GM19397 (cell line): ENCODE results near the gene PSMC1.
A peak's percentile ranks its signal among the peaks of the same experiment; 100 is the strongest.
"Not testable (repeated sequence)": the region's sequence is repeated elsewhere in the genome, so short reads cannot be mapped to it uniquely, and the experiment has no call there.

Source experiments
- ATAC-seq: cut with Tn5 transposase; IDR thresholded peaks from one replicate; pipeline ENCODE4 v1.9.1; 2021; ENCODE audit warnings: mild to moderate bottlenecking, moderate library complexity; ENCODE audit not compliant: unreplicated experiment

Gene PSMC1

DNA sequence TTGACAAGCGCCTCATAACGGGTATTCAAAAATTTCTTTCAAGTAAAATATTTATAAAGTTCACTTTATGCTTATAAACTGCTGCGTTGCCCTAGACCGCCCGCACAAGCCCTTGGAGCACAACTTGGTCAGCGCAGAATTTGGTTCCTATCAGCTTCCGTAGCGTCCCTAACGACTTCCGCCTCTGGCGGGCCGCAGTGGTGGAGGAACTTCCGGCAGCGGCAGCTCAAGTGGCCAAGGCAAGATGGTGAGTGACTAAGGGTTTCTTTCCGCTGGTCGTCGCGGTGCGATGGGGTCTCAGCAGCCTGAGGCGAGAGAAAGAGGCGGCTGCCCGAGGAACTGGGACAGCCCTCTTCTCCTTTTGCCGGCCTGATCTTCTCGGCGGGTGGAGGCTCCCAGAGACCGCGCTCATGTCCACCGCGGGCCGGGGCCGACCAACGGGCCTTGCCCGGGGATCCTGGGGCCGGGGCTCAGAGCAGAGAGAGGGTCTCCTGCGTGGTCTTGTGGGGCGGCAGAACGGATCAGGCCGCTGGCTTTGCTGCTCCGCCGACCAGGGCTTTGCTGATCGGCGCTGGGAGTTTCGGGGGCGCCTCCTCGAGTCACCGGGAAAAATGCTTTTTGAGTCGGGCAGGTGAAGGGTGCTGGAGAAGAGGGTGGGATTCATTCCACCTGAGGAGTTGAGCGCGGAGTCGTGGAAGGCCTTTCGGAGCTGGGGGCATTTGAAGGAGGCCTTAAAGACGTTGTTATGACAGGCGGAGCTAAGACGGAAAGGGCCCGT lies at the start of gene PSMC1:
Gene PSMC1, plus strand, starts transcription at position 200 of the 778 bp plus-strand sequence. Its CDS starts 45 bp downstream, at position 245.
- peak; percentile 99 for ATAC-seq

DNA sequence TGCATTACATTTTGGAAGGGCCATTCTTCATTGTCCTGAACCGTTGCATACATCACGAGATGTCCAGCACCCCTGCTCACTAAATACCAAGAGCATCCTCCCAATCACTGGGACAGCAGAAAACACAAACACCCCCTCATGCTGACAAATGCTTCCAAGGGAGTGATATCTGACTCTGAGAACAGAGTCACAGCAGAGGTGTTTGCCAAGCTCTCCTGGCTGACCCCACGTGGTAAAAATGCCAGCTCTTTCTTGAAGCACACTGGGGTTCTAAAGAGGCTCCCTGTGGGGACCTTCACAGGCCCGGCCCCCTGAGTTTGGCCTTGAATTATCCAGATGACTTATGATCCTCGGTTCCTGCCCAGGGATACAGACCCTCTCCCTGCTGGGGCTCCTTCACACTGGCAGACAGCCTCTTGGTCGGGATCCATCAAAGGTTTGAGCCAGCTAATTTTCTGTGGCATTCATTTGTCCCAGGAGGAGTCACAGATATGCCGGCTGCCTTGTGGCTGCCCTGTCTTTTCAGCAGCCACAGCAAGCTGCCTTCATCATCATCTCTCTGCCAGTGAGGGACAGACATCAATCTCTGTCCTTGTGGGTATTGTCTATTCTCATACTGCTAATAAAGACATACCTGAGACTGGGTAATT lies 43.1 kb upstream of the PSMC1 start:
- ATAC-seq = no peak

DNA sequence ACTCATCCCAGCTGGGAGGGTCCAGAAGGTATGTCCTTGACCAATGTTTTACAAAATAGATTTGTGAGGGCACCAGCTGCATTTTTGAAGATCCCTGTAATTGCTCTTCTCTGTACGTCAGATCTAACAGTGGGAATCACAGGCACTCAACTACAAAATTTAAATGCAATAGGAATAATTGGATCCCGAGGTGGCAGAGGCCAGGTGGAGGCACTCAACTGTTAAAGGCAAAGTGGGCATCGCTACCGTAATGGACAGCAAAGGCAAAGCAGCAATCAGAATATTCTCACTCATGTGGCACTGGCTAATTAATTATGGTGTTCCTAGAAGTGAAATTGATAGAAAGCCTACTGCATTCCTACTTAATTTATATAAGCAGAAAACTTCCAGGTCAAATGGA lies 27.9 kb upstream of the PSMC1 start:
- no peak for ATAC-seq

DNA sequence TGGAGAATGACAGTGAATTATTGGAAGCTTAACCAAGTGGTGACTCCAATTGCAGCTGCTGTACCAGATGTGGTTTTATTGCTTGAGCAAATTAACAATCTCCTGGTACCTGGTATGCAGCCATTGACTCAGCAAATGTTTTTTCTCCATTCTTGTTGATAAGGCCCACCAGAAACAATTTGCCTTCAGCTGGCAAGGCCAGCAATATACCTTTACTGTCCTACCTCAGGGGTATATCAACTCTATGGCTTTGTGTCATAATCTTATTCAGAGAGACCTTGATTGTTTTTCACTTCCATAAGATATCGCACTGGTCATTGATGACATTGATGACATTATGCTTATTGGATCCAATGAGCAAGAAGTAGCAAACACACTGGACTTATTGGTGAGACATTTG lies 26.4 kb upstream of the PSMC1 start:
- not testable (repeated sequence) for ATAC-seq

DNA sequence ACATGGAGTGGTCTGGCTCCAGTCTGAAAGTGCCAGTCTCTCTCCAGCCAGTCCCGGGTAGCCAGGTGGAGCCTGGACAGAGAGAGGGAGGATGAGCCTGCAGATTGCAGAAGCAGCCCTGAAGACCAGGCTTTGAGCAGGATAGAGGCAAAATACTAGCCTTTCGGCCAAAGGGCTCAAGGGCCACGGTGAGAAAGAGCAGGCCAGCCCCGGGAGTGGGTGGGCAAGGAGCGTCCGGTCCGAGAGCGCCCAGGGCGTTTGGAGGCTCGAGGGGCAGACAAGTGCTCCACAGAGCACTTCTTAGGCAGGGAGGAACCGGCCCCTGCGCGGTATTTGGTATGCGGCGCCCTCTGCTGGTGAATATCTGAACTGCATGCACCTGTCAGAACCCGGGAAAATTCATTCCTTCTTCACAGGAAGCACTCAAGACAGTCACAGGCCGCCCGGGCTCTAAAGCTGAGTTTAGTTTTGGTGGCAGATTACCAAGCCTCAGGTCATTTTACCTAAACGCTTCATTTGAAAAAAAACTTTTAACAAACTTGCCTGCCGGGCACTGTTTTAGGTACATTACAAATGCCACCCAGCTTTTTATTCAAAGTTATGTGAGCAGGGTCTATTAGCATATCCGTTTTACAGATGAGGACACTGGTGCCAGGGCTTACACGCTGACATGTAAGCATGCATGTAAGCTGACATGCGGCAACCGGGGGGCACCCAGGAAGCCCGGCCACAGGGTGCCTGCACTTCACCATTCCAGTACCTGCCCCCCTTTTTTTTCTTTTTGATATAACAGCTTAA lies 21.0 kb upstream of the PSMC1 start:
- ATAC-seq = no peak

DNA sequence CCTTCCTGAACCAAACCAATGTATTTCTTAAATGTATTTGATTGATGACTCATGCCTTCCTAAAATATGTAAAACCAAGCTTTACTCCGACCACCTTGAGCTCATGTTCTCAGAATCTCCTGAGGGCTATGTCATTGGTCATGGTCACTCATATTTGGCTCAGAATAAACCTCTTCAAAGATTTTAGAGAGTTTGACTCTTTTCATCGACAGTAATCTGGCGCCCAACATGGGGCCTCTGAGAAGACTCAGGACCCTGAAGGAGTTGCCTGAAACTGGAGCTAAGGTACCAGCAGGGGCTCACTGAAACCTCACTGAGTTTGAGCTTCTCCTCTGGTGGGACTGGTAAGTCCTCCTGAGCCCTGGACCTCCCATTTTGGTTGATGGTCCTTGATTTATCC lies 17.2 kb upstream of the PSMC1 start:
- ATAC-seq = no peak

DNA sequence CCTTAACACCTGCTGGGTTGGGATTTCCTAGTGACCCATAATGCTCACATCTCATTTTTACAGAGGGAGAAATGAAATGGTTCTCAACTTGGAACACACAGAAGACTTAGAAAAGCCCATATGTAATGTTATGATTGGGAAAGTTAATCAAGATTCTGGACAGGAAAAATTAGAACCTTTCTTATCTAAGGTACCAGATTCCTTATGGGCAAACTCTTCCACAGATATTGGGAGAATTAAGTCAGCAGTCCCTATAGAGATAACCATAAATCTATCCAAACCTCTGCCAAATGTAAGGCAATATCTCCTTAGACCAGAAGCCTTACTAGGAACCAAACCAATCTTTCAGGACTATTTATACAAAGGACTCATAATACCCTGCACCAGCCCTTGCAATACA lies 13.9 kb upstream of the PSMC1 start:
- ATAC-seq = no peak

DNA sequence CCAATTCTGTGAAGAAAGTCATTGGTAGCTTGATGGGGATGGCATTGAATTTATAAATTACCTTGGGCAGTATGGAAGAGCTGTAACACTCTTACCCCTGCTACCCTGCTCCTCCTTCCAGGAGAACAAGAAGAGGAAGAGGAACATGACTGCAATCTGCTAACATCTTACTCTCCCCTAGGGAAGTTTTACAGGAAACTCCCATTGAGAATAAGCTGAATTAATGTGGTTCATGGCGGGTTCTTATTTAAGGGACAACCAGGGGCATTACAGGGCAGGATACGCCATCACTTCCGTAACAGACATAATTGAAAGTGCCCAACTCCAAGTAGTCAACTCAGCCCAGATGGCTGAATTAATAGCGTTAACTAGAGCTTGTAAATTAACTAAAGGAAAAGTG lies 9.4 kb upstream of the PSMC1 start:
- ATAC-seq = no peak

DNA sequence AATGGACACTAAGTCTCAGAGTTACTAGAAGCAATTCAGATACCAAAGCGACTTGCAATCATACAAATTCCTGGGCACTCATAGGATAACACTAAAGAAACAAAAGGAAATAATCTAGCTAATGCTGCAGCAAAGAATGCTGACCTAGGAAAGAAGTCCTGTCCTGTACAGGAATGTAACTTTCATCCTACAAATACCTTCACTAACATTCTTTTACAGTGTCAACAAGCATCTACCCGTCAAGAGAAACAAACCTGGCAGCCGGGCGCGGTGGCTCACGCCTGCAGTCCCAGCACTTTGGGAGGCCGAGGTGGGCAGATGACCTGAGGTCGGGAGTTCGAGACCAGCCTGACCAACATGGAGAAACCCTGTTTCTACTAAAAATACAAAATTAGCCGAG lies 8.9 kb upstream of the PSMC1 start:
- not testable (repeated sequence) for ATAC-seq

DNA sequence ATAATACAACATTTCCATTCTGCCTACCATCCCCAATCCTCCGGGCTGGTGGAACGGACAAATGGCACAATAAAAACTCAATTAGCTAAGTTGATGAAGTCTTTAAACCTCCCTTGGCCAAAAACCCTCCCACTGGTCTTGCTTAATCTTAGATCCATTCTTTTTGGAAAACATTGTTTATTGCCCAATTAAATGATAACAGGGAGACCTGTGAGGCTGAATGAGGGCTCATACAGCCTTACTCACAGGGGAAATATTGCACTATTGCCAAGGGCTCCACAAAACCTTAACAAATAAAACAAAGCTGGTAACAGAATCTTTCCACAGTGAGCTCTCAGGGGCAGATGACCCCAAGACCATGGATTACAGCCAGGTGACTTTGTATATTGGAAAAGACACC lies 7.8 kb upstream of the PSMC1 start:
- ATAC-seq = no peak

DNA sequence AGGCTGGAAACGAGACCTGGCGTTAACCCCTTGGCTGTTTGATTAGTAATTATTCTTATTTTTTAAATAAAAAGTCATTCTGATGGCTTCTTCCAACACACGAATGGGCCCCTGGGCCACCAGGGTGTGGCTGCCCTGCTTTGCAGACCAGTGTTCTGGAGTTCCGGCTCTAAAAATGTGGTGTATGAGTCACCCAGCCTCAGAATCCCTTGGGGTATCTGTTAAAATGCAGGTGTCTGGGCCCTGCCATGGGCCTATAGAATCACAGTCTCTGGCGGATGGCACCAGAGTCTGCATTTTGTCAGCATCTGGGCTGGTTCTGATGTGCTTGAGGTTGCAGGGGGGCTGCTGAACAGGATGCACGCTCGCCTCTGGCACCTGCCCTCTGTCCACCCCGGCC lies 2.5 kb upstream of the PSMC1 start:
- ATAC-seq = no peak

DNA sequence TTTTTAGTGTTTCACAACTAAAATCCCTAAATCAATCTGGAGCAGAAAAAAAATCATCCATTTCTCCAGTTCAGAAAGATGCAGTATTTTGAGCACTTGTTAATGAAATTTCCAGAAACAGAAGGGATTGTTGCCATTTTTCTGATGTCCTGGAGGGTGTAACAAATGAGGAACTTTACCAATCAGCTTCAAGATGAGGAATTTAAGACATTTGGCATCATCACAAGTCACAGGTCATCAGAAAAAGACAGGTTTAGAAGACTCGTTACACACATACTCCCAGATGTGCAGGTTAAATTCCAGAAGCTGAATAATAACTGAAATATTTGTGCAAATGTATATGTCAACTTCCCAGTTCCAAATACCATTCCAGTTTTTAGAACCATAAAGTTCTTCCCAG lies 482 bp upstream of the PSMC1 start:
- ATAC-seq = no peak

DNA sequence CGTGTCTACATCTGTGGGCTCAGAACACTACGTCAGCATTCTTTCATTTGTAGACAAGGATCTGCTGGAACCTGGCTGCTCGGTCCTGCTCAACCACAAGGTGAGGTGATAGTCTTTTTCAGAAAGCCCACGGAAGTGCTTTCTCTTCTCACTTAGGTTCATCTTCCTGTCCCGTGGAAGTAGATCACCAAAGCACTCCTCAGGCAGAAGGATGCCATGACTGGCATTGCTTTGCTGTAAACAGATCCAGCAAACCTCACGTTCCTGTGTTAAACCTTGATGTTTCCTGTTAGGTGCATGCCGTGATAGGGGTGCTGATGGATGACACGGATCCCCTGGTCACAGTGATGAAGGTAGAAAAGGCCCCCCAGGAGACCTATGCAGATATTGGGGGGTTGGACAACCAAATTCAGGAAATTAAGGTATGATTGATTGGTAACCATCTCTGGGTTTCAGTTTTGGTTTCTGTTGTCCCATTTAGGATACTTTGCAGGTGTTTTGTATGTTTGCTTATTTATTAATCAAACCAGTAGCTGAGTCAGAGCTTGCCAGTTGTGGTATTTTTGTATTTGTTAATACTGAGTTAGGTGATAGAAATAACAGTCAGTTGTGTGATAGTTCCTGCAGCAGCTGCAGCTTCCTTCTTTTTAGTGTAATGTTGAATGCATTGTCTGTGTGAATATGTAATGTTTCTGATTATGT lies 7.5 kb downstream of the PSMC1 start:
- ATAC-seq = peak; percentile 75

DNA sequence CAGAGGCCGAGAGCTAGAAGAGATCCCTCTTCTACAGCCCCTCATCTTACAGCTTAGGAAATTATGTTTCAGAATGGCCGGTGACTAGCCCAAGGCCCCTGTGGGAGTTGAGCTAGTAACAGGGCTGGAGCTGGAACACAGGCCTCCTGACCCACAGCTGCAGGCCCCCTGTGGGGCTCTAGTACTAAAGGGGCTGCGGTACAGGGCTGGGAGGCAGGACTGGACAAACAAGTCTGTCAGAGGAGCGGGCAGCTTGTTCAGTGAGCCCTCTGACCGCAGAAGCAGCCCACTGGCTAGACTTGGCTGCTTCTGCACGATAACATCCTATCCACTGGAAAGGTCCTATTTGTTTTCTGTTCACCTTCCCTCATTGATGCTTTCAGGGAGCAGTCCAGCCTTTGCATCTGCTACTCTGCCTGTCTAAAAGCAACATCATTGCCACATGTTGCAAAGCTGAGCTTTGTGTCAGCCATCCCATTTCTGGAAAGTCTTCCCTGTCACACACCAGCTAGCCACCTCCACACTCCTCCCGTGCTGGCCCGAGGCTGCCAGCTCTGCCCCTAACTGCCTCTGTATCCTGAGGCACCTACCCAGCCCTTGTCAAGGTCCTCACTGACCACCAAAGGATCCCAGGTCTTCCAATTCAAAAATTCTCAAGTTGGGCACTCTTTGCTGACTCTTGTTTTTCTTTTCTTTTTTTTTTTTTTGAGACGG lies 10.2 kb downstream of the PSMC1 start:
- ATAC-seq = no peak

DNA sequence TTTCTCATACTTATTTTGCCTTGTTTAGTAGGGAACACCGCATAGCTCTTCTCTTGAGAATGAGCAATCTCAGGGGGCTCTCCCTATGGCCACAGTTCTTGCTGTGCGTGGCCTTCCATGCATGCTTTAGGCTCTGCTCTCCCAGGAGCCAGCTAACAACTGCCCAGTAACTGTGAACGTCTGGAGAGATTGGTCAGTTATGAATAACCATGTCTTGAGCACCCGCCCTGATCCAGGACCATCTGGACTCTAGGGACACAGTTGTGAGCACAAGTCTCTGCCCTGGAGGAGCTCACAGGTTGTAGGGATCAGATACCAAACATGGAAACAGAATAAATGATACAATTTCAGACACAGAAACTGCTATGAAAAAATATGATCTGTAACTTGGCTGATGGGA lies 12.1 kb downstream of the PSMC1 start:
- no peak for ATAC-seq

DNA sequence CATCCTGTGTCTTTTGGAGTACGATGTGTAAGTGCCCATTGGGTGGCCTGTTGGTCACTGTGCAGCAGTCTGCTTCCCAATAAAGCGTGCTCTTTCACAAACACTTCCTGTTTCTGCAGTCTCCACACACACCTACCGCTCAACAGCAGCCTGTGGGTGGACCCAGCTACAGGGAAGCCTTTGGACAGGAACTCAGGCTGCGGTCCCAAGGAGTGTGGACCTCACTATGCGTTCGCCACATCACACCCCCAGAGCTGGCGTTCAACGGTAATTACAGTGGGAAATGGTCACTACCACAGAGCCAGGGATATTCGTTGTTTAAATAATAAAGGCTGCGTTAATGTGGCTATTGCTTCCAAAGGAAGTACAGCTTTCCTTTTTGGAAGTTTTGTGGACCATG lies 16.2 kb downstream of the PSMC1 start:
- ATAC-seq = no peak

DNA sequence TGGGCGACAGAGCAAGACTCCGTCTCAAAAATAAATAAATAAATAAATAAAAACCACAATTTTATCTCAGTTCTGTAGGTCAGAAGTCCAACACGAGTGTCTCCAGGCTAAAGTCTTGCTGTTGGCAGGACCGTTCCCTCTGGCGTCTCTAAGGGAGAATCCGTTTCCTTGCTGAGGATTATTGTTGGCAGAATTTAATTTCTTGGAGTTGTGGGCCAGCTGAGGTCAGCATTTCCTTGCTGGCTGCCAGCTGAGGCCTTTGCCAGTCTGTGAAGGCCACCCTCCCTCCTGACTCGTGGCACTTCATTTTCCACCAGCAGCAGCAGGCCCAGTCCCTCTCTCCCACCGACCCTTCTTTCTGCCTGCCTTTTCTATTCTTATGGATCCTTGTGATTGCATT lies 17.2 kb downstream of the PSMC1 start:
- no peak for ATAC-seq

DNA sequence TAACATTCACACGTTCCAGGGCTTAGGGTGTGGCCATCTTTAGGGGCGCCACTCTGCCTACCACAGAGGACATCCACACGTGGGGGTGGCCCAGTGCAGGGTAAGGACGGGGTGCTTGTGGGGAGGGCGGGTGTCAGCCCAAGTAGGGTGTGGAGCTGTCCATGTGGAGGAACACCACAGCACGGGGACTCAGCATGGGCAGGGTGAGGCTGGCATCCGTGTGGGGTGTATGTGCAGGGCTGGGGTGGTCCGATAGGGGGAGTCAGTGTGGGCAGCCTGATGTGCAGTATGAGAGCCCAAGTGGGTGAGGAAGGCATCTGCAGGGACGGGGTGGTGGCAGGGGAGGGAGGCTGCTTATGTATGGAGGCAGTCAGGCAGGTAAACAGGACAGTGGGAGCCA lies 17.7 kb downstream of the PSMC1 start:
- no peak for ATAC-seq

DNA sequence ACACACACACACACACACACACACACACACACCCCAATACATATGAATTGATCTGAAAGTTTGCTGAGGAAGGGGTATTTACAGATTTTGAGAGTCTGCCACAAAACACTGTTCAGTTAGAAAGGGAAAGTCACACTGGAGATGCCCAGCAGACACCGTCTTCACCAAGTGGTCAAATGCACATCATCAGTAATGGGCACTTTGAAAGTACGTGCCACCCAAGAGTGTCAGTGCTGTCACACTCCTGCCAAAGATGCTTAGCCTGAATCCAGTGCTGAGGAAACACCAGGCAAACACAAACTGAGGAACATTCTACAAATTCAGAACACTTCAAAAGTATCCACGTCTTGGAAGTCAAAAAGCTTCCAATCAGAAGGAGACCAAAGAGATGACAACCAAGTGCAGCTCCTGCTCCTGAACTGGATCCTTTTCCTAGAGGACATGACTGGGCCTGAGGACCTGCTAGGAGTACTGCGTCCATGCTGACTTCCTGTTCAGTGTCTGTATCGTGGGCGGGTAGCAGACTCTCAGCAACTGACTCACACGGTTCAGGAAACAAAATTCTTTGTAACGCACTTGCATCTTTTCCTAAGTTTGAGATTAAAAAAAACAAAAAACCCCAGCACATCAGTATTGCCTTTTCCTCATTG lies 18.6 kb downstream of the PSMC1 start:
- no peak for ATAC-seq

DNA sequence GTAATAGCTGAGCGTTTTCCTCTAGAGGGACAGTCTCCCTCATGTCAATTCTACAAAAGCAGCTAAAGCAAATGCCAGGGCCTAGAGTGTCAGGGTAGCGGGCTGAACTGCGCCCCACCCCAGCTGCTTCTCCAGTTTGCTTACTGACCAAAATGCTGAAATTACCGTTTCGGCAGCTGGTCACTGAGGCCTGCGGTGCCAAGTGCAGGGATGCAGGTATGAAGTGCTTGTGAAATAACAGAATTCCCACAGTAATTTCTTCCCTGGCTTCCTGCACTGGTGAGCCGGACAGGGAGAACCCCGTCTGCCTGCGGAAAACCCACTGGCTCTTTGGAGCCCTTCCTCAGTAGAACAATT lies 19.1 kb downstream of the PSMC1 start:
- no peak for ATAC-seq
